GM13977 (cell line): ENCODE measurements around the gene LAPTM4A.

Source experiments
- DNase-seq: peaks from one replicate; pipeline ENCODE4 v3.0.0; 2012; ENCODE audit warnings: low spot score
- CTCF ChIP-seq: IDR thresholded peaks from 2 replicates; pipeline ENCODE4 v1.5.1; 2012; ENCODE audit warnings: mild to moderate bottlenecking, control low read depth; ENCODE audit not compliant: insufficient read depth; ENCODE audit errors: extremely low read depth, missing control alignments
- in situ Hi-C: fragments of 300-500 bp; cut with MboI; formaldehyde crosslinking; loops from one replicate; pipeline ENCODE4 v1.12.0; 2022; ENCODE audit warnings: low sequenced_read_pairs, low pct_unique_long_range_greater_than_20kb, mixed read lengths, inconsistent platforms; ENCODE audit not compliant: unreplicated experiment

The LAPTM4A gene

GRCh38 chr2:20034218-20034617 lies 17.2 kb downstream of the LAPTM4A start:
- DNase-seq = no peak
- no peak for TF ChIP-seq CTCF
- in situ Hi-C loops = no loop called here

- no peak for DNase-seq
- in situ Hi-C loops = no loop called here
- TF ChIP-seq CTCF = no peak
Measured at GRCh38 chr2:20033322-20033721, 18.1 kb downstream of the LAPTM4A start.

- TF ChIP-seq CTCF = no peak
- no peak for DNase-seq
- in situ Hi-C loops = no loop called here
Measured at GRCh38 chr2:20030224-20030623, 21.2 kb downstream of the LAPTM4A start.

GRCh38 chr2:20027705-20028434 lies 23.6 kb downstream of the LAPTM4A start:
- TF ChIP-seq CTCF = no peak
- no peak for DNase-seq
- in situ Hi-C loops = no loop called here

GRCh38 chr2:20027260-20027677 lies 24.2 kb downstream of the LAPTM4A start:
- DNase-seq = no peak
- no peak for TF ChIP-seq CTCF
- in situ Hi-C loops = no loop called here

GRCh38 chr2:20025065-20025786 lies 26.2 kb downstream of the LAPTM4A start:
- in situ Hi-C loops = no loop called here
- no peak for TF ChIP-seq CTCF
- no peak for DNase-seq
